ENCODE results near the gene NKX6-1.

NKX6-1 gene

DNA sequence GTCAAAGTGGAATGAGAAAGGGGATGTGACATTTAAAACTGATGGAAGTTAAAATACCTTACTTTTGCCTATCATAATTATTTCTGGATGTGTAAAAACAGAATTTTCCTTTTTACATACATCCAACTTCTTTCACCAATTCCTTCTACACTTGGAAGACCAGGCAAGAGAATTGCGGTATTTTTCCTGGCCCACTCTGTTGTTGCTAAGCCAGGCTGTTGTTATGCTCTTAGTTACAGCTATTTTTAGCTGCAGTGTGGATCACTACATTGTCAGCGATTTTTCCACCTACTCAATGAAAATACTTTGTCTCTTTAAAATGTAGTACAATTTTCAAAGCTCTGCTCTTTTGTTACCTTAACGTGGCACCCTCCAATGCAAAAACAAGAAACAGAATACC is 43.4 kb downstream of the NKX6-1 start:
- Histone ChIP-seq H3K36me3 (ENCODE audit: insufficient read depth, low read length) (no peaks in the 10 kb centered on the region), H3K27ac (no peak overlapping the region), H3K4me3 (no peak overlapping the region), H3K9me3 (ENCODE audit: low read depth, low read length) (no peaks in the 10 kb centered on the region), H3K9ac (ENCODE audit: insufficient read length) (no peak overlapping the region)
- TF ChIP-seq FOXP2 (optimal IDR thresholded peaks at IDR 0.05; ENCODE audit: control extremely low read depth, extremely low read length, insufficient read depth) (no peak), EZH2 (IDR thresholded peaks at IDR 0.05) (no peak), POLR2AphosphoS5 (IDR thresholded peaks at IDR 0.05; ENCODE audit: borderline replicate concordance, low read depth, low read length) (no peak)
- DNase-seq (ENCODE audit: low read depth, low spot score), result no peak

DNA sequence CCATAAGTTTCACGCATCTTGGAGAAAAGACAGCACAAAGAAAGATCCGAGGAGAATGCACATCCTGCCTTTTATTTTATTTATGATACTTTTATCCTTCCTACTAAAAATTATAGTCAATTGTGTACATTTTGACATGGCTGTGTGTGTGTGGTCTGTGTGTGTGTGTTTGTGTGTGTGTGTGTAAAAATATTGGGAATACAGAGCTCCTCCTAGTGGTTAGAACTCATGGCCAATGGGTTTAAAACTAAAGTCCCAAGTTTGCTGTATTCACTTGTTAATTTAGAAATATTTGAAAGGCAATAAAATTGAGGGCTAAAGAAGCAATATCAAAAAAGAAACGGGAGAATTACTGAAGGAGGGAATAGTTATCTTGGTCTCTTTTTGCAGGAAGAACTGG is 47.5 kb downstream of the NKX6-1 start:
- H3K9me3 ChIP-seq (ENCODE audit: low read depth, low read length), result no peaks in the 10 kb centered on the region
- no peak for DNase-seq (ENCODE audit: low read depth, low spot score)
- no peak overlapping the region for H3K9ac ChIP-seq (ENCODE audit: insufficient read length)
- H3K27ac ChIP-seq, result no peak overlapping the region
- no peak overlapping the region for H3K4me3 ChIP-seq
- H3K36me3 ChIP-seq (ENCODE audit: insufficient read depth, low read length), result no peaks in the 10 kb centered on the region
- TF ChIP-seq FOXP2 (optimal IDR thresholded peaks at IDR 0.05; ENCODE audit: control extremely low read depth, extremely low read length, insufficient read depth) (no peak), EZH2 (IDR thresholded peaks at IDR 0.05) (no peak), POLR2AphosphoS5 (IDR thresholded peaks at IDR 0.05; ENCODE audit: borderline replicate concordance, low read depth, low read length) (no peak)

DNA sequence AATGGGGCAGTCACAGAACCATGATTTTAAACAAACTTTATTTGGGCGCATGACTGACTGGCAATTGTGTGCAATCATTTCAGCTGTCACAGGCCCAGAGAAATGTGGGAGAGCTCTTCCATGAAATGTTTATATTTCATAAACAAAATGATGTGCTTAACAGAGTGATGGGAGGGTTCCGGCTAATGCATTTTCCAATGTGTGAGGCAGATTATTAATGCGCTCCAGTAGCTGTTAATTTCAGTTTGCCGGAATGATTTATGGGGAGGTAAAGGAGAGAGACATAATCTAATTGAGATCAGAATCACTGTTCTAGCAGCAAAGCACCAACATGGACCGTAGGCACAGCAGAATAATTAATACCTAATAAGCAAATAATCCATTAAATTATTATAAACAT is 55.6 kb downstream of the NKX6-1 start:
- no peak for DNase-seq (ENCODE audit: low read depth, low spot score)
- Histone ChIP-seq H3K9ac (ENCODE audit: insufficient read length) (no peak overlapping the region), H3K36me3 (ENCODE audit: insufficient read depth, low read length) (no peaks in the 10 kb centered on the region), H3K27ac (no peak overlapping the region), H3K4me3 (no peak overlapping the region), H3K9me3 (ENCODE audit: low read depth, low read length) (no peaks in the 10 kb centered on the region)
- TF ChIP-seq FOXP2 (optimal IDR thresholded peaks at IDR 0.05; ENCODE audit: control extremely low read depth, extremely low read length, insufficient read depth) (no peak), EZH2 (IDR thresholded peaks at IDR 0.05) (no peak), POLR2AphosphoS5 (IDR thresholded peaks at IDR 0.05; ENCODE audit: borderline replicate concordance, low read depth, low read length) (no peak)

DNA sequence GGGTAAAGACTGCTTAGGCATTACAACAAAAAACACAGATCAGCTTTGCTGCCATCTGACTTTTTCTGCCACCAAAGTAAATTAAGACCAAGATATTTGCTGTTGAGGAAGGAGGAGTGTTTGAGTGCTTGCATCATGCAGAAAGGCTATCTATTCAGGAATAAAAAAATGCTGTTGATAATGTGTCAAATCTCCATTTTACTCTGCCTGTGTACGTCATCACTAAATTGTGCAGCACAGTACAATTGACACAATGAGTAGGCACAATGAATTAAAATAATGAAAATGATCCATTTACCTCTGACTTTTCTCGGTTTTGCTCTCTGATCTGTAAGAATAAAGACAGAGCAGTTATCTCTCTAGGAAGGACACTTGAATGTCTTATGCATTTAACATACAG is 56.3 kb downstream of the NKX6-1 start:
- Histone ChIP-seq H3K36me3 (ENCODE audit: insufficient read depth, low read length) (no peaks in the 10 kb centered on the region), H3K9me3 (ENCODE audit: low read depth, low read length) (no peaks in the 10 kb centered on the region), H3K4me3 (no peak overlapping the region), H3K9ac (ENCODE audit: insufficient read length) (no peak overlapping the region), H3K27ac (no peak overlapping the region)
- TF ChIP-seq FOXP2 (optimal IDR thresholded peaks at IDR 0.05; ENCODE audit: control extremely low read depth, extremely low read length, insufficient read depth), result no peak
- no peak for TF ChIP-seq POLR2AphosphoS5 (IDR thresholded peaks at IDR 0.05; ENCODE audit: borderline replicate concordance, low read depth, low read length)
- no peak for TF ChIP-seq EZH2 (IDR thresholded peaks at IDR 0.05)
- DNase-seq (ENCODE audit: low read depth, low spot score), result no peak
